Fibroblast of lung (primary cell): Measurements from ENCODE around the gene ZXDC. TPM values are rescaled to one million over a fixed set of nuclear protein-coding genes. Genes with fewer than 3 reads are reported as not detected.

ENCODE experiments used
- DNase-seq, 2 donors: peaks; one replicate each; pipeline versions ENCODE4 v3.0.0 to v3.0.0-alpha.2; 2010; ENCODE audit warnings: low read depth in 2 of 2
- H2AFZ ChIP-seq: 2 replicates; pipeline ENCODE4 v1.5.1; 2012; ENCODE audit warnings: low read length, control low read depth, inconsistent platforms
- H3K27ac ChIP-seq: 2 replicates; pipeline ENCODE4 v1.5.1; 2011; ENCODE audit warnings: low read length, control low read depth; ENCODE audit not compliant: insufficient read depth
- H3K27me3 ChIP-seq: 2 replicates; pipeline ENCODE4 v1.5.1; 2011; ENCODE audit warnings: mild to moderate bottlenecking, low read length; ENCODE audit not compliant: control insufficient read depth, insufficient read depth
- H3K36me3 ChIP-seq: 2 replicates; pipeline ENCODE4 v1.5.1; 2011; ENCODE audit warnings: low read length; ENCODE audit not compliant: control insufficient read depth, insufficient read depth
- H3K4me1 ChIP-seq: 2 replicates; pipeline ENCODE4 v1.5.1; 2011; ENCODE audit warnings: low read length; ENCODE audit not compliant: control insufficient read depth, insufficient read depth; ENCODE audit errors: extremely low read depth
- H3K4me2 ChIP-seq: 2 replicates; pipeline ENCODE4 v1.5.1; 2011; ENCODE audit warnings: low read length, control low read depth; ENCODE audit not compliant: insufficient read depth; ENCODE audit errors: extremely low read depth
- H3K4me3 ChIP-seq, 4 experiments: fragments of 200-600 bp in 1 of 4; sonication (generic) in 1 of 4; replicated peaks in 1 of 4; 2 replicates each; pipeline ENCODE4 v1.5.1; 2011 to 2016; ENCODE audit warnings: low read length in 4 of 4, low read depth in 3 of 4, mild to moderate bottlenecking in 3 of 4, control low read depth in 2 of 4, inconsistent platforms in 1 of 4, mixed read lengths in 1 of 4; ENCODE audit not compliant: insufficient read depth in 1 of 4; ENCODE audit errors: control extremely low read depth in 1 of 4
- H3K79me2 ChIP-seq: 2 replicates; pipeline ENCODE4 v1.5.1; 2012; ENCODE audit warnings: mild to moderate bottlenecking, low read length, inconsistent platforms; ENCODE audit not compliant: control insufficient read depth, insufficient read depth
- H3K9ac ChIP-seq: 2 replicates; pipeline ENCODE4 v1.5.1; 2011; ENCODE audit warnings: mild to moderate bottlenecking, low read length, control low read depth; ENCODE audit not compliant: insufficient read depth
- H3K9me3 ChIP-seq: 2 replicates; pipeline ENCODE4 v1.5.1; 2012; ENCODE audit warnings: low read depth, low read length; ENCODE audit not compliant: control insufficient read depth, insufficient read depth
- H4K20me1 ChIP-seq: 2 replicates; pipeline ENCODE4 v1.5.1; 2011; ENCODE audit warnings: low read length; ENCODE audit not compliant: control insufficient read depth, insufficient read depth; ENCODE audit errors: extremely low read depth
- EZH2 ChIP-seq: IDR thresholded peaks from 2 replicates; pipeline ENCODE4 v1.5.1; 2012; ENCODE audit warnings: low read length, control low read depth, mild to moderate bottlenecking; ENCODE audit errors: missing control alignments
- polyA plus RNA-seq, 2 donors: library from polyadenylated mRNA; depleted of rRNA in 1 of 2; stranded (reverse) in 1 of 2; unstranded in 1 of 2; fragments of >200 nt; gene quantifications; 2 replicates each; pipeline ENCODE4 v1.2.1, GENCODE V29; 2011 to 2012; ENCODE audit warnings: missing spikeins in 1 of 2
- total RNA-seq: library from RNA; depleted of rRNA; stranded (reverse); fragments of >200 nt; gene quantifications from 2 replicates; pipeline ENCODE4 v1.2.1, GENCODE V29; 2014
- TF ChIP-seq, protein P1 (sequence below), 2 donors: IDR thresholded peaks in 1 of 2; conservative IDR thresholded peaks in 1 of 2; 1 replicate in 1 of 2; 2 replicates in 1 of 2; pipeline ENCODE4 v1.5.1; 2011 to 2012; ENCODE audit warnings: low read length in 2 of 2, control low read depth in 1 of 2, inconsistent platforms in 1 of 2, low read depth in 1 of 2, mild to moderate bottlenecking in 1 of 2

Gene ZXDC
- total and polyA plus RNA-seq, 2 donors (not counting 1 experiment from before 2014, with no cell fraction given), result 5.9 to 17.8 TPM

DNA sequence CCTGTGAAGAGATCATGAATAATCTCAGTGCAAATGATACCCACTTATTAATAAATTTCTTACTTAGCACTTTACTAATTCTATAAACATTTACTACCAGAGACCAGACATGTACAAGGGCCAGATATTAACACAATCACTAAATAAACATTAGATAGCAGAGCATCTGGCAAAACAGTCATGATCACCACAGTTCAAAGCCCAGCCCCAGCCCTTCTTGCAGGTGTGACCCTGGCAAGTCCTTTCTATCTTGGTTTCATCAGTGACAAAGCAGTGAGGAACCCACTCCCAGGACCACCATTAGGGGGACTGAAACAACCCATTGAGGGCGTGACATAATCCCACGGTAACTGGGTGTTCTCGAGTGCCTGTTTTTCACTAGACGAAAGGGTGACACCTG, 11.6 kb downstream of the ZXDC start:
- Histone ChIP-seq H2AFZ (no peak overlapping the region), H3K9me3 (no peaks in the 10 kb centered on the region), H3K4me1 (no peaks in the 10 kb centered on the region), H3K4me2 (no peak overlapping the region), H3K27me3 (no peaks in the 10 kb centered on the region), H3K4me3 (no peak overlapping the region), H3K9ac (no peak overlapping the region), H3K36me3 (peaks cover 39% of the 10 kb centered on the region), H3K27ac (no peak overlapping the region), H3K79me2 (peaks cover 8% of the 10 kb centered on the region), H4K20me1 (no peaks in the 10 kb centered on the region)
- no peak for TF ChIP-seq EZH2
- TF ChIP-seq, protein P1, sequence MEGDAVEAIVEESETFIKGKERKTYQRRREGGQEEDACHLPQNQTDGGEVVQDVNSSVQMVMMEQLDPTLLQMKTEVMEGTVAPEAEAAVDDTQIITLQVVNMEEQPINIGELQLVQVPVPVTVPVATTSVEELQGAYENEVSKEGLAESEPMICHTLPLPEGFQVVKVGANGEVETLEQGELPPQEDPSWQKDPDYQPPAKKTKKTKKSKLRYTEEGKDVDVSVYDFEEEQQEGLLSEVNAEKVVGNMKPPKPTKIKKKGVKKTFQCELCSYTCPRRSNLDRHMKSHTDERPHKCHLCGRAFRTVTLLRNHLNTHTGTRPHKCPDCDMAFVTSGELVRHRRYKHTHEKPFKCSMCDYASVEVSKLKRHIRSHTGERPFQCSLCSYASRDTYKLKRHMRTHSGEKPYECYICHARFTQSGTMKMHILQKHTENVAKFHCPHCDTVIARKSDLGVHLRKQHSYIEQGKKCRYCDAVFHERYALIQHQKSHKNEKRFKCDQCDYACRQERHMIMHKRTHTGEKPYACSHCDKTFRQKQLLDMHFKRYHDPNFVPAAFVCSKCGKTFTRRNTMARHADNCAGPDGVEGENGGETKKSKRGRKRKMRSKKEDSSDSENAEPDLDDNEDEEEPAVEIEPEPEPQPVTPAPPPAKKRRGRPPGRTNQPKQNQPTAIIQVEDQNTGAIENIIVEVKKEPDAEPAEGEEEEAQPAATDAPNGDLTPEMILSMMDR (conservative IDR thresholded peaks at IDR 0.05 in 1 of 2, IDR thresholded peaks at IDR 0.05 in 1 of 2; ENCODE audit: low read depth in 1 of 2, low read length in 2 of 2), result no peak
- DNase-seq, result no peak

DNA sequence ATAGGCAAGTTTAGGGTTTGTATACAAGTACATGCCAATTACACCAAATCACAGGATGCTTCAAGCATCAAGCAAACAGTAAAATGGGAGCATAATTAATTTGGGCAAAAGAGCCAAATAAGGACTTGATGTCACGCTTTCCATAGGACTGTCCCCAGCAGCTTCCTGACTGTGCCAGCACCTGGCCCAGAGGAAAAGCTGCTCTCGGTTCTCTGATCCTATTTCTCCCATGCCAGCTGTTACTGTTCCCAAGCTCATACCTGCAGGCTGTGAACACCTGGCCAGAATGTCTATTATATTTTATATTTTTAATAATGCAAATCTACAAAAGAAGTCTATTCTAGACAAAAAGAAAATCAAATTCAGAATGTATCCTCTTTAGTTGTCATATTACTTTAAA, 12.2 kb downstream of the ZXDC start:
- H2AFZ ChIP-seq, result no peak overlapping the region
- no peak overlapping the region for H3K27ac ChIP-seq
- H3K27me3 ChIP-seq, result no peaks in the 10 kb centered on the region
- peaks cover 37% of the 10 kb centered on the region for H3K36me3 ChIP-seq
- H3K4me3 ChIP-seq, result no peak overlapping the region
- no peak for DNase-seq
- no peak overlapping the region for H3K4me2 ChIP-seq
- H3K79me2 ChIP-seq, result peaks cover 4% of the 10 kb centered on the region
- TF ChIP-seq EZH2, result no peak
- TF ChIP-seq, protein P1 (conservative IDR thresholded peaks at IDR 0.05 in 1 of 2, IDR thresholded peaks at IDR 0.05 in 1 of 2; ENCODE audit: low read depth in 1 of 2, low read length in 2 of 2), result no peak
- no peak overlapping the region for H3K9ac ChIP-seq
- no peaks in the 10 kb centered on the region for H3K9me3 ChIP-seq
- no peaks in the 10 kb centered on the region for H3K4me1 ChIP-seq
- no peaks in the 10 kb centered on the region for H4K20me1 ChIP-seq

DNA sequence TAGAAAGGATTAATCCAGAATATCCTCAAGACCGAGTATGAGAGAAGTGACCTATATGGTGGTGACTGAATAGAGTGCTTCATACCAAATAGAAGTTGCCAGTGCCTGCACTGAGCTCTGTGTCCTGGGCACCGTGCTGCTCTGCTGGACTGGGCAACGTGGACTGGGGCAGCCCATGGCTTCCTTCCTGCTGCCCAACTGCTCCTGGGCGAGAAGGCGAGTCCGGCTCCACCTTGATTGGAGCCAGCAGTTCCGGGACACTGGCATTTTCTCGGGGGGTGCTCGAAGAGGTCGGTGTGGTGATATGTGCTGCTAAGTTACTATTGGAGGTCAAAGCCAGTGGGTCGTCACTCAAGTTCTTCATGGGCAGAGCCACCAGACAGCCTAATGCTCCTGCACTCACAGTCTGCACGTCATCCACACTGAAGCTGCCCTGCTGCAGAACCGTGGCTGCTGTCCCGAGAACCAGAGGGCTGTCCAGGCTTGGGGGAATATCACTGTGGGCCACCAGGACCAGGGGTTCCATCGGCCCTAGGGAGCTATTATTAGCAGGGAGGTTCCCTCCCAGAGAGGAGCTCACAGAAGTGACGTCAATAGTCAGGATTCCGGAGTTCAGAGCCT, 14.1 kb downstream of the ZXDC start:
- Histone ChIP-seq H2AFZ (no peak overlapping the region), H3K9ac (no peak overlapping the region), H3K79me2 (no peaks in the 10 kb centered on the region), H3K4me2 (no peak overlapping the region), H3K27ac (no peak overlapping the region), H3K9me3 (no peaks in the 10 kb centered on the region), H3K27me3 (no peaks in the 10 kb centered on the region), H4K20me1 (no peaks in the 10 kb centered on the region), H3K36me3 (peaks cover 32% of the 10 kb centered on the region), H3K4me3 (no peak overlapping the region), H3K4me1 (no peaks in the 10 kb centered on the region)
- TF ChIP-seq, protein P1 (conservative IDR thresholded peaks at IDR 0.05 in 1 of 2, IDR thresholded peaks at IDR 0.05 in 1 of 2; ENCODE audit: low read depth in 1 of 2, low read length in 2 of 2), result no peak
- no peak for TF ChIP-seq EZH2
- no peak for DNase-seq
